SH-SY5Y (cell line): ENCODE data around the gene ENPP3.
"Not testable (repeated sequence)": the region's sequence is repeated elsewhere in the genome, so short reads cannot be mapped to it uniquely, and the experiment has no call there.

ENCODE experiments used
- GATA2 ChIP-seq: IDR thresholded peaks from 2 replicates; pipeline ENCODE4 v1.6.1; 2011; ENCODE audit warnings: mild to moderate bottlenecking, low read depth, low read length
- GATA3 ChIP-seq: IDR thresholded peaks from 2 replicates; pipeline ENCODE4 v1.6.1; 2011; ENCODE audit warnings: low read depth, mild to moderate bottlenecking, low read length, moderate library complexity

The ENPP3 gene

GRCh38 chr6:131692589-131692988, 55.5 kb downstream of the ENPP3 start:
- no peak for TF ChIP-seq GATA2
- TF ChIP-seq GATA3 = no peak

GRCh38 chr6:131693384-131693783, 56.3 kb downstream of the ENPP3 start:
- TF ChIP-seq GATA2 (no peak), GATA3 (no peak)

- TF ChIP-seq GATA3 = no peak
- no peak for TF ChIP-seq GATA2
These were observed 57.8 kb downstream of the ENPP3 start for GRCh38 chr6:131694832-131695426.

DNA sequence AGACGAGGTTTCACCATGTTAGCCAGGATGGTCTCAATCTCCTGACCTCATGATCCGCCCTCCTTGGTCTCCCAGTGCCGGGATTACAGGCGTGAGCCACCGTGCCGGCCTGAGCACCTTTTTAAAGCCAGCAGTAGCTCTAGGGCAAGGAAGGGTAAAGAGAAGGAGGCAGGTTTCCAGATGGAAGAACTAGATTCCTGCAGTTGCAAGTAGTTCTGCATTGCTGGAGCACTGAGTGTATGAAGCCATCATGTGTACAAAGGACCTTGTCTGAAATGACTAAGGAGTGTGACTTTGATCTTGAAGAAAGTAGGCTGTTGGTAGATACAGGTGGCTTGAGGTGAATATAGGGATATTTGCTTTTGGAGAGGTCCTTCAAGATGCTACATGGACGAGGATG, 59.9 kb downstream of the ENPP3 start:
- TF ChIP-seq GATA2 = no peak
- TF ChIP-seq GATA3 = no peak

DNA sequence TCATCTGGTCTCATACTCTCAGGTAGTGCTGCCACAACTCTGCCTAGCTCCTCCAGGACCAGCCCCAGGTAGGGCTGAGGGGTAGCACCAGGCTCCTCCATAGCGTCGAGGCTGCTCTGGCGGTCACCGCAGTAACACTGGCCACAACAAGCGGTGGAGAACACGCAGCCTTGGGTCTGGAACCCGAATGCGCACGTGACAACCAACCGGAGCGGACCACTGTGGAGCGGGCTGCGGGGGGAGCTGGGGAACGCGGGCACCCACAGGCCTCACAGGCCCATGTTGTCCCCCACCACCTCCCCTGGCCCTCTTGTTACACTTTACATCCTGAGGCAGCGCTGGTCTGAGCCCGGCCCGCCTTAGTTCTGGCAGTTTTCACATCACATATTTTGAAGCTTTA, 73.8 kb downstream of the ENPP3 start, which contains the start of gene CTAGE9:
CTAGE9 (minus strand) TSS at position 101 of the 400 bp plus-strand sequence; CDS start at position 101, 0 bp downstream.
- not testable (repeated sequence) for TF ChIP-seq GATA3, GATA2

DNA sequence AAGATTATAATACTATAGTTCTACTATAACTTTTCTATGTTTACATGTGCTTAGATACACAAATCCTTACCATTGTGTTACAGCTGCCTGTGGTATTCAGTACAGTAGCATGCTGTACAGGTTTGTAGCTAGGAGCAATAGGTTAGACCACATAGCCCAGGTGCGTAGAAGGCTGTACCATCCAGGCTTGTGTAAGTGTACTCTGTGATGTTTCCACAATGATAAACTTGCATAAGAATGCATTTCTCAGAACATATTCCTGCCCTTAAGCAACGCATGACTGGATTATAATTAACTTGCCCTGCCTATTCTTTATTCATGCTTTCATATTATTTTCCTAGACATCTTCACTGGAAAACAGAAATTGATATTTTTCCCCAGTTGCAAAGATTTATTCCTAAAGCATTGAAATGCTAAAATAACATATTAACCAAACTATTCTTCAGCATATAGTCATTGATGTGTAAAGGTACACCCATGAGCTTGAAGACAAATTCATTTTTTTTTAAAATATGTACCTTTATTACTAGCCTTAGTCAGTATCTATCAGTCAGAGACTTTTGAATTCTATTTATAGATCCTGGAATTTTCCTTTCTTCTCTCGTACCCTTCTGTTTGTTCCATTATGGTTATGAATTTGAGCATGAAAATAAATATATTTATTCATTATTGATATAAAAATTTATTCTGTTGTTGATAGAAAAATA, 80.9 kb downstream of the ENPP3 start:
- TF ChIP-seq GATA2 = no peak

DNA sequence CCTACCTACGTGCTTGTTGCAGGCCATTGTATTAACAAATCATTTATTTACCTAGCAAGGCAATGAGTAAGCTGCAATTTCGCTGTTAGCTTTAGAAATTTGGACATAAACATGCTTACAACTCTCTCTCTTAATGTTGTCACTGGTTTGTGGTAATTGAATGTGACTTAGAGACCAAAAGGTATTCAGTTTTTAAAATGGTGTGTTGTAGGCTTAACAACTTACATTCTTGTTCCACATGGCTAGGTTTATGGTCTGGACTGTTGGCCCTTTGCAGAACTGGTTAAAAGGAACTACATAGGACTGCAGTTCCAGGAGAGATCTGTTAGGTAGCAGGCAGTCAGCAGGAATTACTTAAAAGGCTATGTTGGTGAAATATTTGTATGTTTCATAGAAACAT, 84.1 kb downstream of the ENPP3 start:
- TF ChIP-seq GATA2 = no peak
- no peak for TF ChIP-seq GATA3

DNA sequence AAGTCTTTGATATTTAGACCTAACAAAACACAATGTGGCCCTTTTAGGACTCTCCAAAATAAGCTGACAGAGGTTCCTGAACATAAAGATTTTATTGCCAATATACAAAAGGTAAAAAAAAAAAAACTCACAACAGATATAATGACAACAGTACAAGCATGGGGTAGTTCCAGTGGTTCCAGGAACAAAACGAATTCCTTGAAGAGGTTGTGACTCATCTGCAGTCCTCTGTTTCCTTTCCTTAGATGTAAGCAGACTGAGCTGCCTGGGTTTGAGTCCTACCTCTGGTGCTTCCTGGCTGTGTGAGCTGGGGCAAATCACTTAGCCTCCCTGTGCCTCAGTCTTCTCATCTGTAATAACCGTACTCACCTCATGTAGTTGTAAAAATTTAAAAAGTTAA, 87.0 kb downstream of the ENPP3 start:
- no peak for TF ChIP-seq GATA3
- TF ChIP-seq GATA2 = no peak

DNA sequence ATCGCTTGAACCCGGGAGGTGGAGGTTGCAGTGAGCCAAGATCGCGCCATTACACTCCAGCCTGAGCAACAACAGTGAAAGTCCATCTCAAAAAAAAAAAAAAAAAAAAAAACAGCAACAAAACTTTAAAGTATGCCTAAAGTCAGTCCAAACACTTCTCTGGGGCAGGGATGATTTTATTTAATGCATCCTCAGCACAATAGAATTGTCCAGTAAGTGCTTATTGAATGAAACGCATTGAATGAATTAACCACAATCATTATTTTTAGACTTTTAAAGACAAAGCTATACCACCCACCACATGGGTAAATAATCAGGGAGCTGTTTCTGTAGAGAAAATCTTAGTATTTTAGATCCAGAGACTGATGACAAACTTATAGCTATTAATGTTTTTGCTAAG, 90.4 kb downstream of the ENPP3 start:
- TF ChIP-seq GATA2 (no peak), GATA3 (no peak)

DNA sequence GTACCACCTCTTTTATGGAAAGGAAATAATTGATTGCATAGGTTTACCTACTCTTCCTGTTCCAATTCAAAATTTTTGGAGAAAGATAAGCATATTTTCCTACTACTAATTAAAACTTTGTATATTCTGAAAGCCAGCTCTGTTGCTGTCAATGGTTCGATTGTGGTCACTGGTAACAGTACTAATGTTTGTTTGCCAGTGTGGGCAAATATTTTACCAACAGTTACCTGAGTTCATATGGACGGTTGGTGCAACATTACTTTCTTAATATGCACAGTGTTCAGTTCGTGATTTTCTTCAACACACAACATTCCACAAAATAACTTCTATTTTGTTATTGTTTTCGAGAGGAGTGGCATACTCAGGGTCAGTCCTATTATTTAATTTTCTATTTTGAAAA, 90.8 kb downstream of the ENPP3 start:
- TF ChIP-seq GATA3 (no peak), GATA2 (no peak)

GRCh38 chr6:131728296-131728939, 91.3 kb downstream of the ENPP3 start:
- TF ChIP-seq GATA2 (no peak), GATA3 (no peak)

DNA sequence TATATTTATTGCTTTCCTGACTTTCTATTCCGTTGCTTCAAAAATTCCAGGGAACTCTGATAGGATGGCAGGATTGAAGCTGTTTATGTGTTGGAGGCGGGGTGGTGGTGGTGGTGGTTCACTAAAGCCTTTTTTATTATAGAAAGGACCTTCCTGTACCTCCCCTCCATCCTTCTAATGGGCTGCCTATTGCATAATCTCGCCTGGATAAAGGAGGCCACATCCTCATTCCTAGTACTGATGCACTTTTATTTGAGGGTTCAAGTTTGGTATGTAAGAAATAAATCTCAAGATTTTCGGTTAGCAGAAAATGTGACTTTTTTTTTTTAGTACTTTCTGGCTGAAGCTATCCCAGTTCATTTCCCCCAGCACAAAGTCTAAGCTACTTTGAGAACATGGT, 92.4 kb downstream of the ENPP3 start:
- no peak for TF ChIP-seq GATA3
- no peak for TF ChIP-seq GATA2

DNA sequence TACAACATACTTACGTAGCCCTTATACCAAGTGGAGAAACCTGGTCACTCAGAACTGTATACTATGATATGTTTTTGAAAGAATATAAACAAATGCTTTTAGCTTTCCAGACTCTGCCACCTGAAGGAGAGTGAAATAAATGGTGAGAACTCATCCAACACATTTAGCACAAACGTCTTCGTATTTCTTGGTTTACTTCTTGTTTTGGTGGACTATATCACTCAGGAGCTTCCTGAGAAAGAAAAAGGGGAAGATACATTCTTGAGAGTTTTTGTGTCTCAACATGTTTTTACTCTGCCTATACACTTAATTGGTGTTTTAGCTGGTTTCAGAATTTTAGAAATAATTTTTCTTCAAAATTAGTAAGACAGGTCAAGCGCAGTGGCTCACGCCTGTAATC, 93.2 kb downstream of the ENPP3 start:
- TF ChIP-seq GATA2 (no peak), GATA3 (no peak)

GRCh38 chr6:131731224-131731623, 94.1 kb downstream of the ENPP3 start:
- TF ChIP-seq GATA2 (no peak), GATA3 (no peak)
